Activated B cell treated with CpG ODN at 0.5 μM for 24 hours (primary cell): ENCODE data around the gene PIGV. TPM values are rescaled to one million over a fixed set of nuclear protein-coding genes. Genes with fewer than 3 reads are reported as not detected.
A peak's percentile ranks its signal among the peaks of the same experiment; 100 is the strongest.

Source experiments
- ATAC-seq: fragments of 200-7000 bp; cut with Tn5 transposase; one replicate; pipeline ENCODE4 v1.10.0; 2021; ENCODE audit warnings: low read depth, mild to moderate bottlenecking, moderate library complexity
- CTCF ChIA-PET: fragments of 350-600 bp; sonication (Branson Sonifier 250); formaldehyde crosslinking; loops from one replicate; lab custom pipeline; 2021; ENCODE audit warnings: antibody characterized with exemption; lab: Charles Lee
- POLR2A ChIA-PET: fragments of 350-600 bp; sonication (Branson Sonifier 250); formaldehyde crosslinking; loops from one replicate; lab custom pipeline; 2021; ENCODE audit warnings: antibody characterized with exemption; lab: Charles Lee
- DNase-seq: peaks from one replicate; pipeline ENCODE4 v3.0.0; 2022
- H3K27ac Mint-ChIP-seq: one replicate; pipeline ENCODE4 v1.8.0; 2020; ENCODE audit warnings: mixed read lengths
- H3K27me3 Mint-ChIP-seq: one replicate; pipeline ENCODE4 v1.8.0; 2021; ENCODE audit warnings: mixed read lengths
- H3K36me3 Mint-ChIP-seq: one replicate; pipeline ENCODE4 v1.8.0; 2021; ENCODE audit warnings: low read depth, mixed read lengths
- H3K4me1 Mint-ChIP-seq: one replicate; pipeline ENCODE4 v1.8.0; 2021; ENCODE audit warnings: mixed read lengths
- H3K4me3 Mint-ChIP-seq: one replicate; pipeline ENCODE4 v1.8.0; 2020; ENCODE audit warnings: mild to moderate bottlenecking, mixed read lengths
- H3K9me3 Mint-ChIP-seq: one replicate; pipeline ENCODE4 v1.8.0; 2020; ENCODE audit warnings: mixed read lengths
- intact Hi-C: fragments of 100-400 bp; cut with micrococcal nuclease; formaldehyde crosslinking; loops from one replicate; pipeline ENCODE4 v1.15.1; 2024
- total RNA-seq: library from RNA; stranded (reverse); gene quantifications from 2 replicates; pipeline ENCODE4 v1.2.3, GENCODE V29; 2022
- TF ChIP-seq, protein P1 (sequence below): fragments of 200-600 bp; IDR thresholded peaks from one replicate; pipeline ENCODE4 v1.8.0; 2022; ENCODE audit warnings: antibody characterized with exemption, mild to moderate bottlenecking

Gene PIGV
- total RNA-seq, 1 donor from 2014 or later: 35.4 TPM

DNA sequence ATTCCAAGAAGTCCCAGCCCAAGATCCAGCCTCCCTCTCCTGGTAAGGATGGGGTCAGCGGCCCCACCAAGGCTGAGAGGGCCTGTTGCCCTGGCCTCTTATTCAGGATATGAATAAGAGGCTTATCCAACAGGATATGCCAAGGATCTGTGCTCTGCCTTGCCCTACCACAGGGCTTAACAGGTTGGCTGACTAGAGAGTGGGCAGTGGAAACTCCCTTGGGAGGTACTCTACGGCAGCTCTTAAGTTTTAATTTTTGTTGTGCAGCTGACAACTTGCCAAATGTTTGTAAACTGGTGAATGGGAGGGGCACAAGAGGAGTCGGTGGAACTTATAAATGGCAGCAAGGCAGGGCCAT lies 16.5 kb upstream of the PIGV start:
- no peaks in the 10 kb centered on the region for H3K9me3 Mint-ChIP-seq
- intact Hi-C loops: no loop called here
- ATAC-seq: no peak
- CTCF ChIA-PET: interaction anchor here (1.1 to 2.3 kb wide), 3 partner anchors 11 to 169 kb away, joined by 3 to 10 read pairs (median 7); no protein-coding TSS in a partner anchor
- H3K36me3 Mint-ChIP-seq: peaks cover 98% of the 10 kb centered on the region
- TF ChIP-seq, protein P1, sequence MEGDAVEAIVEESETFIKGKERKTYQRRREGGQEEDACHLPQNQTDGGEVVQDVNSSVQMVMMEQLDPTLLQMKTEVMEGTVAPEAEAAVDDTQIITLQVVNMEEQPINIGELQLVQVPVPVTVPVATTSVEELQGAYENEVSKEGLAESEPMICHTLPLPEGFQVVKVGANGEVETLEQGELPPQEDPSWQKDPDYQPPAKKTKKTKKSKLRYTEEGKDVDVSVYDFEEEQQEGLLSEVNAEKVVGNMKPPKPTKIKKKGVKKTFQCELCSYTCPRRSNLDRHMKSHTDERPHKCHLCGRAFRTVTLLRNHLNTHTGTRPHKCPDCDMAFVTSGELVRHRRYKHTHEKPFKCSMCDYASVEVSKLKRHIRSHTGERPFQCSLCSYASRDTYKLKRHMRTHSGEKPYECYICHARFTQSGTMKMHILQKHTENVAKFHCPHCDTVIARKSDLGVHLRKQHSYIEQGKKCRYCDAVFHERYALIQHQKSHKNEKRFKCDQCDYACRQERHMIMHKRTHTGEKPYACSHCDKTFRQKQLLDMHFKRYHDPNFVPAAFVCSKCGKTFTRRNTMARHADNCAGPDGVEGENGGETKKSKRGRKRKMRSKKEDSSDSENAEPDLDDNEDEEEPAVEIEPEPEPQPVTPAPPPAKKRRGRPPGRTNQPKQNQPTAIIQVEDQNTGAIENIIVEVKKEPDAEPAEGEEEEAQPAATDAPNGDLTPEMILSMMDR: no peak
- H3K27me3 Mint-ChIP-seq: no peaks in the 10 kb centered on the region
- peak overlapping the region; percentile 65 for H3K27ac Mint-ChIP-seq
- H3K4me3 Mint-ChIP-seq: no peak overlapping the region
- POLR2A ChIA-PET: interaction anchor here (0.9 to 1.7 kb wide), 2 partner anchors 16 to 78 kb away, joined by 3 to 9 read pairs; partner anchors contain the start of gene PIGV
- DNase-seq: no peak
- H3K4me1 Mint-ChIP-seq: peaks cover 5% of the 10 kb centered on the region

DNA sequence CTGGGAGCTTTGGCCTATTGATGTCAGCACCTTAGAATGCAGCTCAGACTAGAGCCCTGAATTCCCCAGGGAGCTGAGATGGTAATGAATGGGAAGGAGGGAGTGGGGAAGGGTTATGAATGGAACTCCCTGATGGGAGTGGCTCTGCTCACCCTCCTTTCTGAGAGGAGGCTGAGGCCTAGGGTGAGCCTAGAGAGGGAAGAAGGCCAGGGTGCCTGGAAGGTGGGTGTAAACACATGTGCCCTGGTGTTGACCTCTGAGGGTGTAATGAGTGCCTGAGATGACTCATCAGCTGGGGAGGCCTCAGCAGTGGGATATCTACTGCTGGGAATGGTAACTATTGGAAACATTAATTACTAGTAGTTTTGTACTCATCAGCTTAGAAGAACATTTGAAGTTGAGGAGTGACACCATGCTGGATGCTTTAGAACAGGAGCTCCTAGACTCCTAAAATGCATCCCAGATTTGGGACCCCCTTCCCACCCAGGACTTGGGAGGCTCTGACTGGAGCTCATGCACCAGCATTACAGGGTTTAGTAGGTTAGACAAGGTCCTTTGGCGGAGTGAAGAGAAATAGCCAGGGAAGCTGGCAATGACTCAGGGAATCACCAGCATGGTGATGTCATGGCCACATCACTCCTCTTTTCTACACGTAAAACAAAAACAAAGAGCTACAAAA lies 16.0 kb upstream of the PIGV start:
- intact Hi-C loops: no loop called here
- ATAC-seq: peak; percentile 68
- no peak overlapping the region for H3K4me3 Mint-ChIP-seq
- TF ChIP-seq, protein P1: no peak
- no peaks in the 10 kb centered on the region for H3K9me3 Mint-ChIP-seq
- peaks cover 5% of the 10 kb centered on the region for H3K4me1 Mint-ChIP-seq
- CTCF ChIA-PET: interaction anchor here (1.1 to 2.3 kb wide), 3 partner anchors 10 to 170 kb away, joined by 3 to 10 read pairs (median 7); no protein-coding TSS in a partner anchor
- no peak for DNase-seq
- POLR2A ChIA-PET: interaction anchor here (0.9 to 1.7 kb wide), 2 partner anchors 16 to 79 kb away, joined by 3 to 9 read pairs; partner anchors contain the start of gene PIGV
- H3K27me3 Mint-ChIP-seq: no peaks in the 10 kb centered on the region
- peaks cover 98% of the 10 kb centered on the region for H3K36me3 Mint-ChIP-seq
- H3K27ac Mint-ChIP-seq: peak overlapping the region; percentile 65

DNA sequence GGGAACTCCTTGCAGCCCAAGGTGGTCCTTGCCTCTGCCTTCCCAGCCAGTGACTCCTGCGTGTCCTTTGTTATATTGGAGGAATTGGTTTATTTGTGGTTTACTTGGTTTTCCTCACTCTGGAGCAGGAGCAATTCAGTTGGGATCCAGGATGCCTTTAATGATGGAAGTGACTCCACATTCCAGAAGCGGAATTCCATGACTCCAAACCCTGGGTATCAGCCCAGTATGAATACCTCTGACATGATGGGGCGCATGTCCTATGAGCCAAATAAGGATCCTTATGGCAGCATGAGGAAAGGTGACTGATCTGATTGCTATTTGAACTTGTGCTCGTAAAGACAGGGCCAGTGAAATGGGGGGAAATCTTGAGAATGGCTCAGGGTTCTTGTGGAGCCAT lies 15.1 kb upstream of the PIGV start:
- ChIA-PET POLR2A (interaction anchor here (1.6 to 1.7 kb wide), 2 partner anchors 15 kb away, joined by 4 to 9 read pairs; partner anchors contain the start of gene PIGV), CTCF (interaction anchor here (2.1 to 2.3 kb wide), 2 partner anchors 16 to 170 kb away, joined by 7 to 10 read pairs; no protein-coding TSS in a partner anchor)
- intact Hi-C loops: no loop called here
- H3K27ac Mint-ChIP-seq: peak overlapping the region; percentile 42
- TF ChIP-seq, protein P1: no peak
- no peak overlapping the region for H3K4me3 Mint-ChIP-seq
- no peaks in the 10 kb centered on the region for H3K27me3 Mint-ChIP-seq
- no peaks in the 10 kb centered on the region for H3K9me3 Mint-ChIP-seq
- DNase-seq (no peak), ATAC-seq (no peak)
- H3K36me3 Mint-ChIP-seq: peaks cover 98% of the 10 kb centered on the region
- H3K4me1 Mint-ChIP-seq: peaks cover 5% of the 10 kb centered on the region

DNA sequence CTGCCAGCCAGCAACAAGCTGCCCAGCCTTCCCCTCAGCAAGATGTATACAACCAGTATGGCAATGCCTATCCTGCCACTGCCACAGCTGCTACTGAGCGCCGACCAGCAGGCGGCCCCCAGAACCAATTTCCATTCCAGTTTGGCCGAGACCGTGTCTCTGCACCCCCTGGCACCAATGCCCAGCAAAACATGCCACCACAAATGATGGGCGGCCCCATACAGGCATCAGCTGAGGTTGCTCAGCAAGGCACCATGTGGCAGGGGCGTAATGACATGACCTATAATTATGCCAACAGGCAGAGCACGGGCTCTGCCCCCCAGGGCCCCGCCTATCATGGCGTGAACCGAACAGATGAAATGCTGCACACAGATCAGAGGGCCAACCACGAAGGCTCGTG lies 13.3 kb upstream of the PIGV start:
- H3K27ac Mint-ChIP-seq: no peak overlapping the region

DNA sequence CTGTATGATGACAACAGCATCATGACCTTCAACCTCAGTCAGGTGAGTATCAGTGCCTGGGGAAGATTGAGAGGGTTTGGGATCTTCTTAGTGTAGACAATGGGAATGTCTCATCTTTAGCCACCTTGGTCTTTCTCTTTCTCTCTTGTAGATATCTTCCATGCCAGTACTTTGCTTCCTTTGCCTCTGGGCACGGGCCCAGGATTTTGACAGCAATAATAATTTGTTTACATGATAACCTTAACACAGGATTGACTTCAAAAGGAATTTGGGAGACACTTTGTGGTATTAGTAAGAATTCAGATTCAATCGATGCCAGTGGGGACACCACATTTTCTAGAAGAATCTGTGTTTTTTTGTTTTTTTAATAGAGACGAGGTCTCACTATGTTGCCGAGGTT lies 12.1 kb upstream of the PIGV start:
- Mint-ChIP-seq H3K4me1 (peaks cover 15% of the 10 kb centered on the region), H3K27me3 (no peaks in the 10 kb centered on the region), H3K36me3 (peaks cover 98% of the 10 kb centered on the region), H3K27ac (no peak overlapping the region), H3K4me3 (no peak overlapping the region), H3K9me3 (no peaks in the 10 kb centered on the region)
- TF ChIP-seq, protein P1: no peak
- DNase-seq (no peak), ATAC-seq (no peak)
- POLR2A ChIA-PET: no interaction called here
- intact Hi-C loops: no loop called here
- CTCF ChIA-PET: no interaction called here

More for the DNA sequence above, 13.3 kb upstream of the PIGV start:
- intact Hi-C loops: no loop called here
- H3K4me1 Mint-ChIP-seq: peaks cover 15% of the 10 kb centered on the region
- no peaks in the 10 kb centered on the region for H3K9me3 Mint-ChIP-seq
- POLR2A ChIA-PET: interaction anchor here (1.6 kb wide), 1 partner anchor 13 kb away, joined by 4 read pairs; the partner anchor contains the start of gene PIGV
- CTCF ChIA-PET: interaction anchor here (1.1 kb wide), 1 partner anchor 14 kb away, joined by 3 read pairs; no protein-coding TSS in a partner anchor
- H3K27me3 Mint-ChIP-seq: no peaks in the 10 kb centered on the region
- TF ChIP-seq, protein P1: no peak
- DNase-seq (no peak), ATAC-seq (no peak)
- H3K4me3 Mint-ChIP-seq: no peak overlapping the region
- peaks cover 96% of the 10 kb centered on the region for H3K36me3 Mint-ChIP-seq
